GM23248 (cell line): ENCODE data around the gene PLCB1.

Experiments
- EZH2 ChIP-seq: fragments of 200-600 bp; sonication (generic); IDR thresholded peaks from 2 replicates; pipeline ENCODE4 v1.6.1; 2018; ENCODE audit warnings: antibody characterized with exemption, mild to moderate bottlenecking; ENCODE audit not compliant: insufficient read depth, poor library complexity, severe bottlenecking
- EZH2phosphoT487 ChIP-seq: fragments of 200-600 bp; sonication (generic); IDR thresholded peaks from 2 replicates; pipeline ENCODE4 v1.6.1; 2018; ENCODE audit warnings: antibody characterized with exemption, moderate library complexity, mild to moderate bottlenecking, low read depth; ENCODE audit not compliant: insufficient read depth

GRCh38 chr20:8505476-8506200 lies 373.6 kb downstream of the PLCB1 start:
- TF ChIP-seq EZH2 (no peak), EZH2phosphoT487 (no peak)
